ACC112 (cell line): ENCODE measurements around the gene CASZ1.

Source experiments
- H2AFZ ChIP-seq: fragments of 200-600 bp; sonication (generic); one replicate; pipeline ENCODE4 v1.6.0; 2017; ENCODE audit warnings: antibody characterized with exemption, low read length; ENCODE audit not compliant: unreplicated experiment
- H3K27ac ChIP-seq: fragments of 200-600 bp; sonication (generic); 2 replicates; pipeline ENCODE4 v1.5.1; 2014; ENCODE audit warnings: low read depth, mild to moderate bottlenecking, antibody characterized with exemption, low read length, moderate library complexity
- H3K27me3 ChIP-seq: fragments of 200-600 bp; sonication (generic); 2 replicates; pipeline ENCODE4 v1.6.1; 2014; ENCODE audit warnings: mild to moderate bottlenecking, antibody characterized with exemption, low read length, moderate library complexity, mixed read lengths; ENCODE audit not compliant: insufficient read depth
- H3K36me3 ChIP-seq: fragments of 200-600 bp; sonication (generic); 2 replicates; pipeline ENCODE4 v1.6.1; 2016; ENCODE audit warnings: mild to moderate bottlenecking, antibody characterized with exemption, low read length, moderate library complexity, mixed read lengths; ENCODE audit not compliant: insufficient read depth
- H3K4me1 ChIP-seq: fragments of 200-600 bp; sonication (generic); one replicate; pipeline ENCODE4 v1.6.1; 2016; ENCODE audit warnings: low read length, mixed read lengths; ENCODE audit not compliant: insufficient read depth, unreplicated experiment, control insufficient read depth
- H3K4me3 ChIP-seq: fragments of 200-600 bp; sonication (generic); 2 replicates; pipeline ENCODE4 v1.5.1; 2014; ENCODE audit warnings: mild to moderate bottlenecking, low read depth, low read length
- H3K79me2 ChIP-seq: fragments of 200-600 bp; sonication (generic); one replicate; pipeline ENCODE4 v1.6.0; 2016; ENCODE audit warnings: low read length; ENCODE audit not compliant: control insufficient read depth, unreplicated experiment, insufficient read depth

CASZ1 gene

DNA sequence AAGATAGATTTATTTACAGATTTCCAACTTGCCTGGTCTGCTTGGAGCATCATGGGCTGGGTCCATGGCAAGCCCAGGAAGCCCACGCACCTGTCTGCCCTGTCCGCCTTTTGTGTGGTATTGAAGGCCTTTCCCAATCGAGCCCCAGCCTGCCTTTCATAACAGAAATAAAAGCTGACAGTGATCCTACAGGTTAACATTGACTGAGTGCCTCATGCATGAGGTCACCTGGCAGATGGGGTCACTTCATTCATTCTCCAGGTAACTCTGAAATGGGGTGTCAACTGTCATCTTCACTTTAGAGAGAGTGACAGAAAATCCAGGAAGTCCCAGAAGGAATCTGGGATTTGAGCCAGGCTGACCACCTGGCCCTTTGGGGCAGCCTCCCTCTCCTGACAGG, 36.3 kb upstream of the CASZ1 start:
- peaks cover 5% of the 10 kb centered on the region for H3K4me1 ChIP-seq
- H3K4me3 ChIP-seq, result no peak overlapping the region
- H3K79me2 ChIP-seq, result no peaks in the 10 kb centered on the region
- peaks cover 45% of the 10 kb centered on the region for H3K27me3 ChIP-seq
- H3K36me3 ChIP-seq, result no peaks in the 10 kb centered on the region
- no peak overlapping the region for H2AFZ ChIP-seq
- no peak overlapping the region for H3K27ac ChIP-seq

DNA sequence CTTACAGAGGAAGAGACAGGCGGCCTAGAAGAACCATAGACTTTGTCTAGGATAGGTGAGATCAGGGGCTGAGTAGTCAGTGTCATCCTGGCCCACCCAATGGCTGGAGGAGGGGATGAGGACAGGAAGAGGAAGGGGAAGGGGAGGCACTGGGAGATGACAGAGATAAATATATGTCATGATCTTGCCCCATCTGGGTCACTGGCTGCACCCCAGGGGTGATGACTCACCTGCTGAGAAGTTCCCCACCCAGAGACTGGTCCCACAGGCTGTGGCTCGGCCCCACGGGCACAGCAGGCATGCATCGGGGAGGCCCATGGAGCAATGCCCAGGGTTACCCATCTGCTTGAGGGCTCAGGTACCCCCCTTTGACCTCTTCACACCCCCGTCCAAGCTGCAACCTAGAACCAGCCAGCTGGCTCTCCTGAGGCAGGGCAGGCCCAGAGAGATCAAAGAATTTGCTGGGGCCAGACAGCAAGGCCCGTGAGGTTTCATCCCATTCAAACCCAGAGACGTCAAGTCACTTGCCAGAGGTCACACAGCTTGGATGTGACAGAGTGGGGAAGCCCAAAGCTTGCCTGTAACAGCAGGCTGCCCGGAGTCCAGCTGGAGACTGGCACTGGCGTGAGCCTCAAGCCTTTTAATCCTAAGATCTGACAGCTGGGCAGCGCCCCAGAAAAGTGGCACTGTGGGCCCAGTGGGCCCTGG, 34.7 kb upstream of the CASZ1 start:
- H3K36me3 ChIP-seq, result no peaks in the 10 kb centered on the region
- no peak overlapping the region for H3K4me3 ChIP-seq
- H3K79me2 ChIP-seq, result no peaks in the 10 kb centered on the region
- H3K27me3 ChIP-seq, result peaks cover 37% of the 10 kb centered on the region
- peaks cover 5% of the 10 kb centered on the region for H3K4me1 ChIP-seq
- no peak overlapping the region for H3K27ac ChIP-seq
- H2AFZ ChIP-seq, result no peak overlapping the region

DNA sequence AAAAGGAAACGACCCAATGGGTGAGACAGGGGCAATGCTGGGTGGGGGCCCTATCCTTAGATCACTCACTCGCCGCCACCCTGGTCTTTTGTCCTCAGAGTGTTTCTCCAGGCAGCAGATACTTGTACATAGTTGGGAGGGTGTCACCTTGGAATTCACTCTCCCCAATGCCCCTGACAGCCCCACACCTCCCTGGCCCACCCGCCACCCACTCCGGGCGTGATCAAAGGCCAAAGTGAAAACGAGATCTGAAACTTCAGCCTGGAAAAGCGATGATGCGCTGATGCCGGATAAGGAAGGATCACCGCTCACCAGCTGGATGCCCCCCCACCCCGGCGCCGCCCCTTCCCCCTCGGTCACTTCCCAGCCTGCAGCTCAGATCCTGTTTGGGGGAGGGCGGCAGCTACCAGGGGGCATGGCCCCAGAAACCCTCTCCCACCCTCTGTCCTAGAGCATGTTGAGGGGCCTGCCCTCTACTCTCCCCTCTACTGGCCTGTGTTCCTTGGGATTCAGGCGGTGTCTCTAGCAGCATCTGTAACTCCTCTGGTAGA, 33.6 kb upstream of the CASZ1 start:
- Histone ChIP-seq H3K4me1 (peaks cover 5% of the 10 kb centered on the region), H3K27me3 (peaks cover 26% of the 10 kb centered on the region)

DNA sequence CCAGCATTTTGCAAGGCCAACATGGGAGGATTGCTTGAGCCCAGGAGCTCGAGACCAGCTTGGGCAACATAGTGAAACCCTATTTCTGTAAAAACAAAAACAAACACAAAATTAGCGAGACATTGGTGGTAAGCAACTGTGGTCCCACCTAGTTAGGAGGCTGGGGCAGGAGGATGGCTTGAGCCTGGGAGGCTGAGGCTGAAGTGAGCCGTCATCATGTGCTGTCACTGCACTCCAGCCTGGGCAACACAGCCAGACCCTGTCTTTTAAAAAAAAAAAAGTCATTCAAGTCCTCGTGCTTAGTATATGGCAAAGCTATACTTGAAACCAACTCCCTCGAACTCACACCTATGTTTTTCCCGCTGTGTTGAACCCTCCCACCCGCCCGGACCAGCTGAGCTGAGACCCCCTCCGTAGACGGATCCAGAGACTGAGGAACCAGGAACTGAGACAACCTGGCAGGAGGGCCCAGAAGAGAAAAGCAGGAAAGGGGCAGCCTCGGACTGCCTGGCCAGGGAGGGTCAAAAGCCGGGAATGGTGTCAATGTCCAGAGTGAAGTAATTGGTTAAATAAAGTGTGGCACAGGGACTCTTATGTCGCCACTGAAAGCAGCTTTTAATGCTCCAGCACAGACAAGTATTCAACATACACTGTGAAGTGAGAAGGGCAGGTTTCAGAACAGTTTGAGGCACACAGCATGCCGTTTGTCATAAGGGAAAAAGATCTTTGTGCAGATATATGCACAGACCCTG, 32.8 kb upstream of the CASZ1 start:
- Histone ChIP-seq H3K4me1 (peaks cover 8% of the 10 kb centered on the region), H3K79me2 (no peaks in the 10 kb centered on the region), H2AFZ (no peak overlapping the region), H3K36me3 (no peaks in the 10 kb centered on the region), H3K27ac (no peak overlapping the region), H3K27me3 (peaks cover 19% of the 10 kb centered on the region), H3K4me3 (no peak overlapping the region)

More for the DNA sequence above, 33.6 kb upstream of the CASZ1 start:
- Histone ChIP-seq H3K4me3 (no peak overlapping the region), H3K79me2 (no peaks in the 10 kb centered on the region), H2AFZ (no peak overlapping the region), H3K27ac (no peak overlapping the region), H3K36me3 (no peaks in the 10 kb centered on the region)

DNA sequence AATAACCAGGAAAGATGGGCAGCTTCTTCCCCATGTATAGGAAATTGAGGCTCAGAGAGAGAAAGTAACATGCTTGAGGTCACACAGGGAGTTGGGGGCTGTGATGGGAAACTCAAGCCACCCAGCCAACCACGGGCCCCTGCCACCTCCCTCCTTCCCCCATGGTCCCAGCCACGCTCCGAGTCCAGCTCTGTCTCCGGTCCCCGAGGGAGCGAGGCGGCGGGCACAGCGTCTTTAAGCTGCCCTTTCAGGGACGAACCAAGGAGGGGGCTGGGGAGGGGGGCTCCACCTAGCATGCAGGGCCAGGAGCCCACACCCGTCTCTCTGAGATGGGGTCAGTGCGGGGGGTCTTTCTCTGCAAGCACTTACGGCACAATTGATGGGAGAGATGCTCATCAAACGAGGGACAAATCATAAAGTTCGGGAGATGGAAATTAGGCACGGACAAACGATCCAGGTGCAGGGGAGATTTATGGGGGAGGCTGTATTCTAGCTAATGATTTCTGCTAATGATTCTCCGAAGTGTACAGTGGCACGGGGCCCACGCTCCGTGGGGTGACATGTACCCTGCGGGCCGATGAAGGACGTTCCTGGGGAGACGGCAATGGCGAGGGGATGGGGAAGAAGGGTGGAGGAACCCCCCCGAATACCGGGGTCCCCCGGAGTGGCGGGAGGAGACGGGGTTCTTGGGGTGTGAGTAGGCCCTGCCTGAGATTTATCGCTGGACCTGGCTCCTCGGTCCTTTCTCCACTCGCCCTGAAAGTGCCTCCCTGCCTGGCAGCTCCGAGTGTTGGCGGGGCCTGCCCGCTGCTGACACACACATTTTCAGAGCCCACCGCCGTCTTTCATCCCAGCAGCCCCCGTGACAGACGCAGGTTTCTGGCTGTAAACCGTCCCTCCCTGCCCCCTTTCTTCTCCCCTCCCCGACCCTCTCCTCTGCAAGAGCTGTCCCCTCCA, 31.2 kb upstream of the CASZ1 start:
- Histone ChIP-seq H3K36me3 (no peaks in the 10 kb centered on the region), H3K4me1 (peaks cover 8% of the 10 kb centered on the region), H3K27ac (no peak overlapping the region), H3K4me3 (no peak overlapping the region), H3K79me2 (no peaks in the 10 kb centered on the region), H2AFZ (no peak overlapping the region), H3K27me3 (peaks cover 16% of the 10 kb centered on the region)

DNA sequence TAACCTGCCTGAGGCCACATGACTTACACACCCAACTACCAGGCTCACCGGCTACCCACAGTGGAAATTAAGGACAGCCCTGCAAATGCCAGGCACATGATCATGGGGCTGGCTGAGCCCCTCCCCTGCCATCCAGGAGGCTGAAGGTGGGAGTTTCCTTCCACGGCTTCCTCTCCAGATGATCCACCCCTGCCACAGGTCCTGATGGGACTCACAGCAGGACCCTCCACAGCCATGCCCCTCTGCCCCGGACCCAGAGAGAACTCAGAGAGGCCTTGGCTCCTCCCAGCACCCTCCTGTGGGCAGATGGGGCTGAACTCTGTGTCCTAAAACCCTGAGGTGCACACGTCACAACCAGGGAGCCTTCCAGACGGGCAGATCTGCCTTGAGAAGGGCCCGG, 29.1 kb upstream of the CASZ1 start:
- Histone ChIP-seq H2AFZ (no peak overlapping the region), H3K27me3 (peaks cover 16% of the 10 kb centered on the region), H3K27ac (no peak overlapping the region), H3K4me3 (no peak overlapping the region), H3K79me2 (no peaks in the 10 kb centered on the region), H3K36me3 (no peaks in the 10 kb centered on the region), H3K4me1 (peaks cover 3% of the 10 kb centered on the region)

DNA sequence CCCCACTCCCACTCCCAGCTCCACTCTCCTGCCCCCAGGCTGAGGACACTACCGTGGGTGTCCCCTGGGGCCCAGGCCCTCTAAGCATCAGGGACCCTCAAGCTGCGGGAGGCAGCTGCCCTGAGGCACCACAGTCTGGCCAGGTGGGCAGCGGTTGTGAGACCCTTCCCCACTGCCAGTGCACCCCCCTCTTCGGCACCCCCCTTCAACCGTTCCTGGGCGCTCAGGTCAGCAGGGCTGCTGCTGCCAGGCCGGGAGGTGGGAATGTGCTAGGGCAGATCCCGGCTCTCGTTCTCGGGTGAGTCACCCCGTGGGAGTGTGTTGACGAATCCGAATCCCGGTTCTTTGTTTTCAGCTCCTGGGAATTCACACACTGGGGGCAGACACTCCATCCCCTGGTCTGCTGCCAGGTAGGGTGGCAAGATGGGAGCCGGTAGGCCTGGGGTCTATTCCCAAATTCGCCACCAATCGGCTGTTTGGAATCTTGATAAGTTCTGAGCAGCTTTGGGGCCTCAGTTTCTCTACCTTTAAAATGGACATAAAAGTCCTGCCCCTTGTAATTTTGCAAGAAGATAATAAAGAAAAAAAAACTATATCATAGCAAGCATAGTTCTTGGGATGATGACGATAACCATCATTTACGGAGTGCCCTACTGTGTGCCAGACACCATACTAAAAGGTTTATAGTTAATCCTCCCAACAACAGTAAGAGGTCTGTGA, 28.5 kb upstream of the CASZ1 start:
- H3K4me1 ChIP-seq, result peaks cover 3% of the 10 kb centered on the region
- no peak overlapping the region for H3K4me3 ChIP-seq
- H2AFZ ChIP-seq, result no peak overlapping the region
- no peak overlapping the region for H3K27ac ChIP-seq
- no peaks in the 10 kb centered on the region for H3K79me2 ChIP-seq
- peaks cover 16% of the 10 kb centered on the region for H3K27me3 ChIP-seq
- H3K36me3 ChIP-seq, result no peaks in the 10 kb centered on the region

DNA sequence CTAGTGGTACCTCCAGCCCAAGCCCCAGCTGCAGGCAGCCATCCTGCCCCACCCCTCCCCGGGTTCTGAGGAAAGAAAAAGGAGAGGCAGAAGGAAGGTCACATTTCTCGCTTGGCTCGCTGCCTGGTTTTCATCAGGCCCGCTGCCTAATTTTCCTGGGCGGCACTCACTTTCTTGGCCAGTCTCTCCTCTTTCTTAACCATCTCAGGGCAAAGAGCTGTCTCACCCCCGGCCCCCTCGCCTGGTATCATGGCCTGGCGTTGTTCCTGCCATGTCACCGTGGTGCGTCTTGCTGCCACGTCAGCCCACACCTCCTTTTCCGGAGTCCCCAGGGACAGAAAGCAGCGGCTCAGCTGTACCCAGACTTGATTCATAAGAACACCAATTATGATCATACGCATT, 26.6 kb upstream of the CASZ1 start:
- H3K27me3 ChIP-seq, result peaks cover 7% of the 10 kb centered on the region
- H3K36me3 ChIP-seq, result no peaks in the 10 kb centered on the region
- peaks cover 3% of the 10 kb centered on the region for H3K4me1 ChIP-seq
- no peaks in the 10 kb centered on the region for H3K79me2 ChIP-seq
- no peak overlapping the region for H3K27ac ChIP-seq
- no peak overlapping the region for H3K4me3 ChIP-seq
- no peak overlapping the region for H2AFZ ChIP-seq

DNA sequence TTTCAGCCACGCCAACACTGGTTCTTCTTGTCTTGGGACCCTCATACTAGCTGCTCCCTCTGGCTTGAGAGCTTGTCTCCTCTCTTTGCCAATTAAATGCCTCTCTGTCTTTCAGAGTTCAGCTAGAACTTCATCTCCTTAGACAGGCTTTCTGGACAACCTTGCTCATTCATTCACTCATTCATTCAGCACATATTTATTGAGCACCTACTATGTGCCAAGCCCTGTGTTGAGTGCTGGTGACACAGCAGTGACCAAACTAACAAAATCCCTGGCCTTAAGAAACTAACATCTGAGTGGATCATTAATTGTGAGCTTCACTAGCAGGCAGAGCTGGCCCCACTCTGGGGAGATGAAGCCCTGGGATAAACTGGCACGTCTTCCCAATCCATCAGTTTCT, 24.9 kb upstream of the CASZ1 start:
- Histone ChIP-seq H3K4me1 (peaks cover 3% of the 10 kb centered on the region), H3K27ac (no peak overlapping the region), H3K27me3 (no peaks in the 10 kb centered on the region), H3K4me3 (no peak overlapping the region), H2AFZ (no peak overlapping the region), H3K36me3 (no peaks in the 10 kb centered on the region), H3K79me2 (no peaks in the 10 kb centered on the region)

DNA sequence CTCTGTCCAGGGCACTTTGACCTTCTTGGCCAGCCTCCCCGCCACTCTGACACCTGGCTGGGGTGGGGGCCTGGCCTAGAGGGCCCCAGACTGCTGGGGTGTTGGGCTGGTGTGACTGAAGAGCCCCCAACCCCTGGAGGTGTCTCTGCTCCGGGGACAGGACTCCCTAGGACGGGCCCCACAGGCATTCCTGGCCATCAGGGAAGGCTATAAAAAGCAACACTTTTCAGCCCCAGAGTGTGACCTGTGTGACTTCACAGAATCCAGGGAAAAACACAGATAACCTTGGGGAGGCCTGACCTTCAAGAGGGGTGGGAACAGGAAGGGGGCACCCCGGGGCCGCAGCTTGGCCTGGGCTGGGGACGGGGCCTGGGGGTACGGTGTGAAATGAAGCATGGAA, 24.0 kb upstream of the CASZ1 start:
- Histone ChIP-seq H3K4me1 (peaks cover 3% of the 10 kb centered on the region), H3K4me3 (no peak overlapping the region), H2AFZ (no peak overlapping the region), H3K27me3 (no peaks in the 10 kb centered on the region), H3K27ac (no peak overlapping the region), H3K36me3 (no peaks in the 10 kb centered on the region), H3K79me2 (no peaks in the 10 kb centered on the region)
